IMR-90 (cell line): ENCODE measurements around the gene OR1K1. TPM values are rescaled to one million over a fixed set of nuclear protein-coding genes. Genes with fewer than 3 reads are reported as not detected.

Experiments
- ATAC-seq: fragments of 200-7000 bp; cut with Tn5 transposase; 2 replicates; pipeline ENCODE4 v1.9.1; 2020; ENCODE audit warnings: low read depth, mild to moderate bottlenecking, moderate library complexity
- BruUV-seq: library from RNA; stranded (reverse); fragments of 400-500 nt; replicated peaks from 2 replicates; lab custom pipeline; 2021; lab: Mats Ljungman, UMichigan
- CTCF ChIA-PET: fragments of 300-600 bp; formaldehyde crosslinking; extraction: SDS; loops from one replicate; lab custom pipeline; 2021; ENCODE audit warnings: antibody characterized with exemption; lab: Yijun Ruan, JAX
- POLR2A ChIA-PET: fragments of 300-600 bp; sonication (Branson Sonifier 250); formaldehyde crosslinking; loops from one replicate; lab custom pipeline; 2022; ENCODE audit warnings: antibody characterized with exemption; ENCODE audit not compliant: unreplicated experiment; lab: Charles Lee
- DNase-seq: peaks from one replicate; pipeline ENCODE4 v3.0.0; 2013
- H2AFZ ChIP-seq: replicated peaks from 2 replicates; pipeline ENCODE3; 2013; ENCODE audit warnings: low read length, mild to moderate bottlenecking; ENCODE audit not compliant: poor library complexity
- H2AK5ac ChIP-seq: 2 replicates; pipeline ENCODE4 v1.6.1; 2013; ENCODE audit warnings: low read depth, low read length, inconsistent platforms
- H2AK9ac ChIP-seq: replicated peaks from 2 replicates; pipeline ENCODE3; 2013; ENCODE audit warnings: mild to moderate bottlenecking, low read depth, low read length, moderate library complexity; ENCODE audit not compliant: poor library complexity
- H2BK120ac ChIP-seq: 2 replicates; pipeline ENCODE4 v1.6.1; 2013; ENCODE audit warnings: low read depth, low read length, inconsistent platforms
- H2BK15ac ChIP-seq: 3 replicates; pipeline ENCODE4 v1.6.1; 2013; ENCODE audit warnings: low read depth, low read length, inconsistent platforms
- H2BK20ac ChIP-seq: 2 replicates; pipeline ENCODE4 v1.6.1; 2013; ENCODE audit warnings: low read depth, mild to moderate bottlenecking, inconsistent platforms, low read length, moderate library complexity
- H2BK5ac ChIP-seq: 2 replicates; pipeline ENCODE4 v1.6.1; 2013; ENCODE audit warnings: mild to moderate bottlenecking, low read depth, low read length, inconsistent platforms; ENCODE audit not compliant: poor library complexity, severe bottlenecking
- H3K14ac ChIP-seq: replicated peaks from 2 replicates; pipeline ENCODE4 v1.6.1; 2013; ENCODE audit warnings: low read depth, low read length, inconsistent platforms
- H3K18ac ChIP-seq: 2 replicates; pipeline ENCODE4 v1.6.1; 2013; ENCODE audit warnings: low read depth, low read length, control low read depth
- H3K23ac ChIP-seq: 2 replicates; pipeline ENCODE4 v1.6.1; 2013; ENCODE audit warnings: low read depth, low read length, inconsistent platforms
- H3K27ac ChIP-seq: 2 replicates; pipeline ENCODE4 v1.5.1; 2013; ENCODE audit warnings: mild to moderate bottlenecking, control low read depth, low read length; ENCODE audit not compliant: insufficient read depth
- H3K27me3 ChIP-seq: 2 replicates; pipeline ENCODE4 v1.6.1; 2013; ENCODE audit warnings: low read length; ENCODE audit not compliant: control insufficient read depth, insufficient read depth
- H3K36me3 ChIP-seq: 2 replicates; pipeline ENCODE4 v1.6.1; 2013; ENCODE audit warnings: low read length, mixed read lengths; ENCODE audit not compliant: control insufficient read depth, insufficient read depth
- H3K4ac ChIP-seq: 2 replicates; pipeline ENCODE4 v1.6.1; 2013; ENCODE audit warnings: low read depth, low read length, inconsistent platforms
- H3K4me1 ChIP-seq: 2 replicates; pipeline ENCODE4 v1.6.1; 2013; ENCODE audit warnings: low read length, mixed read lengths; ENCODE audit not compliant: control insufficient read depth, insufficient read depth
- H3K4me2 ChIP-seq: 2 replicates; pipeline ENCODE4 v1.6.1; 2013; ENCODE audit warnings: low read depth, mild to moderate bottlenecking, control low read depth, low read length, moderate library complexity
- H3K4me3 ChIP-seq: 2 replicates; pipeline ENCODE4 v1.5.1; 2013; ENCODE audit warnings: low read depth, mild to moderate bottlenecking, control low read depth, low read length, moderate library complexity; ENCODE audit not compliant: insufficient read depth
- H3K56ac ChIP-seq: 2 replicates; pipeline ENCODE4 v1.6.1; 2013; ENCODE audit warnings: low read length, inconsistent platforms; ENCODE audit not compliant: insufficient read depth; ENCODE audit errors: extremely low read depth
- H3K79me1 ChIP-seq, 2 experiments: 2 replicates each; pipeline ENCODE4 v1.6.1; 2013; ENCODE audit warnings: low read length in 2 of 2, inconsistent platforms in 1 of 2, low read depth in 1 of 2
- H3K9ac ChIP-seq: 2 replicates; pipeline ENCODE4 v1.6.1; 2013; ENCODE audit warnings: low read depth, low read length, control low read depth
- H3K9me1 ChIP-seq: 2 replicates; pipeline ENCODE4 v1.6.1; 2013; ENCODE audit warnings: low read length, inconsistent platforms; ENCODE audit not compliant: insufficient read depth
- H3K9me3 ChIP-seq: 2 replicates; pipeline ENCODE4 v1.6.1; 2013; ENCODE audit warnings: low read length; ENCODE audit not compliant: control insufficient read depth, insufficient read depth
- H4K20me1 ChIP-seq: 2 replicates; pipeline ENCODE4 v1.6.1; 2013; ENCODE audit warnings: low read length, inconsistent platforms; ENCODE audit not compliant: insufficient read depth
- H4K5ac ChIP-seq: 2 replicates; pipeline ENCODE4 v1.6.1; 2013; ENCODE audit warnings: mild to moderate bottlenecking, low read depth, low read length, control low read depth
- H4K8ac ChIP-seq, 2 experiments: 2 replicates each; pipeline ENCODE4 v1.6.1; 2013; ENCODE audit warnings: low read depth in 2 of 2, low read length in 2 of 2, control low read depth in 1 of 2, inconsistent platforms in 1 of 2
- H4K91ac ChIP-seq: 2 replicates; pipeline ENCODE4 v1.6.1; 2013; ENCODE audit warnings: low read depth, low read length, inconsistent platforms; ENCODE audit not compliant: insufficient read depth
- CEBPB ChIP-seq: IDR thresholded peaks from 2 replicates; pipeline ENCODE4 v1.6.1; 2012; ENCODE audit warnings: low read depth, low read length, improper control_type of control experiment
- MAFK ChIP-seq: IDR thresholded peaks from 2 replicates; pipeline ENCODE4 v1.6.1; 2012; ENCODE audit warnings: low read depth, low read length, improper control_type of control experiment
- MXI1 ChIP-seq: IDR thresholded peaks from 2 replicates; pipeline ENCODE4 v1.6.1; 2012; ENCODE audit warnings: low read depth, mild to moderate bottlenecking, low read length, moderate library complexity, borderline replicate concordance
- NFE2L2 ChIP-seq: fragments of 150-350 bp; IDR thresholded peaks from 2 replicates; pipeline ENCODE4 v1.6.1; 2016; ENCODE audit warnings: low read depth, mild to moderate bottlenecking, low read length
- RAD21 ChIP-seq: IDR thresholded peaks from 2 replicates; pipeline ENCODE4 v1.6.1; 2012; ENCODE audit warnings: low read length, improper control_type of control experiment
- RCOR1 ChIP-seq: IDR thresholded peaks from 2 replicates; pipeline ENCODE4 v1.6.1; 2012; ENCODE audit warnings: mild to moderate bottlenecking, low read length, improper control_type of control experiment; ENCODE audit not compliant: insufficient replicate concordance
- SMC3 ChIP-seq: fragments of 150-350 bp; IDR thresholded peaks from 2 replicates; pipeline ENCODE4 v1.6.1; 2016; ENCODE audit warnings: low read depth, mild to moderate bottlenecking, antibody characterized with exemption, low read length, moderate library complexity
- WGBS, 2 experiments: methylation state at CpG; one replicate each; pipeline versions ENCODE4 v1.1.5 to v1.1.7; 2013; ENCODE audit warnings: missing lambda C conversion rate in 2 of 2; ENCODE audit not compliant: insufficient read length in 1 of 2; ENCODE audit errors: extremely low coverage in 2 of 2; 5-methylcytosine and 5-hydroxymethylcytosine counted together
- dilution Hi-C: fragments of 300-500 bp; cut with HindIII; formaldehyde crosslinking; loops from one replicate; pipeline ENCODE4 v1.14.3; 2018; ENCODE audit warnings: low sequenced_read_pairs; ENCODE audit not compliant: unreplicated experiment
- in situ Hi-C: fragments of 300-500 bp; cut with MboI; formaldehyde crosslinking; loops from 3 replicates; pipeline ENCODE4 v1.14.3; 2019; ENCODE audit warnings: low sequenced_read_pairs, inconsistent platforms, mixed read lengths
- intact Hi-C: fragments of 100-400 bp; cut with micrococcal nuclease; formaldehyde crosslinking; loops from 2 replicates; pipeline ENCODE4 v1.10.0; 2022
- polyA plus RNA-seq, 3 experiments: library from polyadenylated mRNA; depleted of rRNA; stranded (reverse); fragments of >200 nt; gene quantifications; 2 replicates each; pipeline ENCODE4 v1.2.3, GENCODE V29; 2012; ENCODE audit warnings: low replicate concordance in 1 of 3
- total RNA-seq: library from RNA; depleted of rRNA; stranded (reverse); fragments of >200 nt; gene quantifications from 2 replicates; pipeline ENCODE4 v1.2.3, GENCODE V29; 2012
- TF ChIP-seq, protein P1 (sequence below): fragments of 150-350 bp; IDR thresholded peaks from 2 replicates; pipeline ENCODE4 v1.6.1; 2017; ENCODE audit warnings: mild to moderate bottlenecking, antibody characterized with exemption, low read length, low read depth
- TF ChIP-seq, protein P2 (sequence below): conservative IDR thresholded peaks from 2 replicates; pipeline ENCODE4 v1.5.1; 2012; ENCODE audit warnings: mild to moderate bottlenecking, low read depth, low read length, improper control_type of control experiment

Gene OR1K1
- total and polyA plus RNA-seq, 2 of the 4 experiments (the other 2 are of a cell fraction) = not detected

DNA sequence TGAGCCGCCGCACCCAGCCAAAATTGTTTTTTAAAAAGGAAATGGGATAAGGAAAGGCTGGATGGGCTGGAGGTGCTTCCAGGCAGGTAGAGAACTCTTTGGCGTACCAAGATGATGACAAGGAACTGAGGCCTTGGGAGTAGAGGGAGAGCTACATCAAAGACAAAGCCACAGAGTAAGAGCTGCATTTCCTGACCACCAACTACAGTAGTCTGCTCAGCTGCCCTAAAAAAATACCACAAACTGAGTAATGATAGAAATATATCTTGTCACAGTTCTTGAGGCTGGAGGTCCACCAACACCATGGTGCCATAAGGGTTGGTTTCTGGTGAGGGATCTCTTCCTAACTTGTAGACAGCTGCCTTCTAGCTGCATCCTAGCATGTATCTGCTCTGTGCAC lies 8.2 kb downstream of the OR1K1 start:
- no peaks in the 10 kb centered on the region for H4K20me1 ChIP-seq
- H4K5ac ChIP-seq = no peak overlapping the region; the same call in 1 of the 2 replicates
- no peaks in the 10 kb centered on the region for H3K79me1 ChIP-seq
- no peak overlapping the region for H3K23ac ChIP-seq
- H4K91ac ChIP-seq = peak overlapping the region; percentile 5; the same call in 1 of the 2 replicates
- no peak overlapping the region for H3K56ac ChIP-seq
- no peaks in the 10 kb centered on the region for H3K36me3 ChIP-seq
- peak overlapping the region; percentile 39; the same call in 1 of the 2 replicates for H2BK120ac ChIP-seq
- H2BK15ac ChIP-seq = no peak overlapping the region
- in situ Hi-C loops (no loop called here), dilution Hi-C loops (no loop called here), intact Hi-C loops (no loop called here)
- H2AK5ac ChIP-seq = no peak overlapping the region
- H2AFZ ChIP-seq = no peak overlapping the region
- no peak overlapping the region for H3K4me3 ChIP-seq
- WGBS, 2 experiments = no CpG with 5 or more reads among the region's 3 CpGs
- POLR2A ChIA-PET = no interaction called here
- peak overlapping the region; percentile 73; the same call in 1 of the 2 replicates for H2BK20ac ChIP-seq
- peaks cover 4% of the 10 kb centered on the region for H3K9me3 ChIP-seq
- no peak for TF ChIP-seq CEBPB
- TF ChIP-seq, protein P1, sequence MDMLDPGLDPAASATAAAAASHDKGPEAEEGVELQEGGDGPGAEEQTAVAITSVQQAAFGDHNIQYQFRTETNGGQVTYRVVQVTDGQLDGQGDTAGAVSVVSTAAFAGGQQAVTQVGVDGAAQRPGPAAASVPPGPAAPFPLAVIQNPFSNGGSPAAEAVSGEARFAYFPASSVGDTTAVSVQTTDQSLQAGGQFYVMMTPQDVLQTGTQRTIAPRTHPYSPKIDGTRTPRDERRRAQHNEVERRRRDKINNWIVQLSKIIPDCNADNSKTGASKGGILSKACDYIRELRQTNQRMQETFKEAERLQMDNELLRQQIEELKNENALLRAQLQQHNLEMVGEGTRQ = no peak
- no peak for TF ChIP-seq SMC3
- TF ChIP-seq NFE2L2 = no peak
- TF ChIP-seq, protein P2, sequence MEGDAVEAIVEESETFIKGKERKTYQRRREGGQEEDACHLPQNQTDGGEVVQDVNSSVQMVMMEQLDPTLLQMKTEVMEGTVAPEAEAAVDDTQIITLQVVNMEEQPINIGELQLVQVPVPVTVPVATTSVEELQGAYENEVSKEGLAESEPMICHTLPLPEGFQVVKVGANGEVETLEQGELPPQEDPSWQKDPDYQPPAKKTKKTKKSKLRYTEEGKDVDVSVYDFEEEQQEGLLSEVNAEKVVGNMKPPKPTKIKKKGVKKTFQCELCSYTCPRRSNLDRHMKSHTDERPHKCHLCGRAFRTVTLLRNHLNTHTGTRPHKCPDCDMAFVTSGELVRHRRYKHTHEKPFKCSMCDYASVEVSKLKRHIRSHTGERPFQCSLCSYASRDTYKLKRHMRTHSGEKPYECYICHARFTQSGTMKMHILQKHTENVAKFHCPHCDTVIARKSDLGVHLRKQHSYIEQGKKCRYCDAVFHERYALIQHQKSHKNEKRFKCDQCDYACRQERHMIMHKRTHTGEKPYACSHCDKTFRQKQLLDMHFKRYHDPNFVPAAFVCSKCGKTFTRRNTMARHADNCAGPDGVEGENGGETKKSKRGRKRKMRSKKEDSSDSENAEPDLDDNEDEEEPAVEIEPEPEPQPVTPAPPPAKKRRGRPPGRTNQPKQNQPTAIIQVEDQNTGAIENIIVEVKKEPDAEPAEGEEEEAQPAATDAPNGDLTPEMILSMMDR = no peak
- TF ChIP-seq MAFK = no peak
- TF ChIP-seq RAD21 = no peak
- TF ChIP-seq MXI1 = no peak
- no peak for TF ChIP-seq RCOR1
- peak overlapping the region; percentile 55; the same call in 1 of the 2 replicates for H3K4ac ChIP-seq
- H3K4me2 ChIP-seq = no peak overlapping the region
- DNase-seq (no peak), ATAC-seq (no peak)
- H3K9ac ChIP-seq = no peak overlapping the region
- H3K9me1 ChIP-seq = no peaks in the 10 kb centered on the region; the same call in 1 of the 2 replicates
- BruUV-seq = no TSS peak
- H3K14ac ChIP-seq = no peak overlapping the region; the same call in 1 of the 2 replicates
- no peak overlapping the region for H3K27ac ChIP-seq
- H3K18ac ChIP-seq = no peak overlapping the region; the same call in 1 of the 2 replicates
- no peaks in the 10 kb centered on the region for H3K4me1 ChIP-seq
- H3K27me3 ChIP-seq = no peaks in the 10 kb centered on the region
- CTCF ChIA-PET = interaction anchor here (2.0 kb wide), 1 partner anchor 343 kb away, joined by 7 read pairs; no protein-coding TSS in a partner anchor
- H2AK9ac ChIP-seq = no peak overlapping the region
- H2BK5ac ChIP-seq = no peak overlapping the region
- H4K8ac ChIP-seq = no peak overlapping the region
